Measurements from ENCODE around the gene ANKRD40CL.

- TF ChIP-seq CTCF (IDR thresholded peaks at IDR 0.05) (no peak), POLR2A (IDR thresholded peaks at IDR 0.05) (no peak)
Measured at GRCh38 chr17:50725769-50726655, 41.3 kb downstream of the ANKRD40CL start.

All from tibial nerve (tissue), 3 donors.